Activated CD4-positive, alpha-beta T cell treated with anti-CD3 and anti-CD28 coated beads for 24 hours (primary cell): Measurements from ENCODE around the gene GPR149.
A peak's percentile ranks its signal among the peaks of the same experiment; 100 is the strongest.

Source experiments
- DNase-seq, 2 donors: peaks; one replicate each; pipeline ENCODE4 v3.0.0-alpha.2; 2020; ENCODE audit warnings: low read depth in 2 of 2

GPR149 gene

DNA sequence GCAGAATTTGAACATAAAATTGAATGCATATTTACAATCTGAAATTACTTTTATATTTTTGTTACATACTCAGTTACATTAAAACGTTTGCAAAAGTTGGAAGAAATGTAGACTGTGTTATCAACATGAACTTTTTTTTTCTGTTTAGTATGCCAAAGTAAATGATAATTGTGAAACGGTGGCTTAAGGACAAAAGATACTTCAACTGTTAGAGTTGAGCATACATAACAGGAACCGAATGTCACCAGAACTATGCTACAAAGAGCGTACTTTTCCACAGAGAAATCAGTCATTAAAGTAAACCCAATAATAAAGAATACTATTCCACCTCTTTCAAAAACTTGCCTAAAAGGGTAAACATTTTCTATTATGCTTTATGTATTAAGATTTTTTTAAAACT lies 91.4 kb downstream of the GPR149 start:
- no peak for DNase-seq

DNA sequence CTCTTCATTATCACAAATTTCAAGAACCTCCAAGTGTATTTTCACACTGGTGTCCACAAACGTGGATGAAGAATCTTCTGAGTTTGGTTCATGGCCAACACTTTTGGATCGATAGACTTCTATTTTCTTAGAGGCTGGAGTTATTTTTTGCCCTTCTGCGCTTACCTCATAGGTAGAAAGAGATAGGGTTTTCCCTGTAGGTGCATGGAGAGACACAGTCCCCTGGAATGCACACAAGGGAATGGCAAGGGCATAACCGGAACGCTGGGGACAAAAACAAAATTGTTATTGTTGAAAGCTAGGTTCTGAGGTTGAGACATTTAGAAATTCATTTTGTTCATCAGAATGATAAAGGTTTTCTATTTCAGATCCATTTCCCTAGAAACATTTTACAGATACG lies 92.0 kb downstream of the GPR149 start:
- DNase-seq, result no peak

DNA sequence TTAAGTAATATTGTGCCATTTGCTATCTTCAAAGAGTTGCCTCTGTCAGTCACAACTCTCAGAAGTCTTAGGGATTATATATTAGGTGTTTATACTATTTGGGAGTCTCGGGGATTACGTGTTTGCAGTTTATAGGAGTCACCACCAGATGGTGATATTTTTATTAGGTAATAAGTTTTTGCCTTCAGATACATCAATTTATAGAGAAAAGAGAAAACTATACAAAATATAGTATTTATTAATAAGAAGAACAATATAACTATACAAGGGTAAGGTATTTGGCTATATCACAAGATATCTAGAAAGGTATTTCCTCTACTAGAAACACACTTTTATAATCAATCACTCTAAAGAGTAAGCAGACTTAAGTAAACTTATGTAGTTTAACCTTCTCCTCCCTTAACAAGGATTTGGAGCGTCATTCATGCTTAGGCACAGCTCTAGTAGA lies 95.0 kb downstream of the GPR149 start:
- no peak for DNase-seq

DNA sequence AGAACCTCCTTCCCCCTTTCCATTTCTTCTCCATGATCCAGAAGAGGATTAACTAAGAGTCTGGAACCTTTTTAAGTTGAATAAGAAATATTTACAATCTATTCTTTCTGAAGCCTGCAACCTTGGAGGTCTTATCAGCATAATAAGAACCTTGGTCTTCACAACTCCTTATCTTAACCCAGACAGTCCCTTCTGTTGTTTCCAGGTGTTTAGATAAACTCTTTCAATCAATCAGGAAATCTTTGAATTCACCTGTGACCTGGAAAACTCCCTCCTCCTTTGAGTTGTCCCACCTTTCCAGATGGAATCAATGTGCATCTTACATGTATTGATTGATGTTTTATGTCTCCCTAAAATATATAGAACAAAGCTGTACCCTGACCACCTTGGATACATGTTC lies 102.1 kb downstream of the GPR149 start:
- no peak for DNase-seq

DNA sequence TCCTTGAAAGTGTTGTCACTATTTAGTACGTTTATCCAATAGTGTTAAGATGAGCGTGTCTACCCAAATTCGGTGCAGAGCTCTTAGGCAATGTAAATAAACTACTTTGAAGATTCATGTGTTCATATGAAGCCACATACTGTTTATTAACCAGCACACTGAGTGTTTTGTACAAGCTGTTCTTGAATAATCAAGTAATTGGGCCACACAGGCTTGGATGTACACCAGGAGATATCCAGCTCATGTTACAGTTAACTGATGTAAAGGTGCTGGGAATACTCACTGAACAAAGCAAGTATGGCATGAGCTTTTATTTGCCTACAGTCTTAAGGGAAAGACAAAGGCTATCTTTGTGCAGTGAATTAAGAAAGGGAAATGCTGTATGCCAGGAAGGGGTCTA lies 105.1 kb downstream of the GPR149 start:
- DNase-seq, result no peak

DNA sequence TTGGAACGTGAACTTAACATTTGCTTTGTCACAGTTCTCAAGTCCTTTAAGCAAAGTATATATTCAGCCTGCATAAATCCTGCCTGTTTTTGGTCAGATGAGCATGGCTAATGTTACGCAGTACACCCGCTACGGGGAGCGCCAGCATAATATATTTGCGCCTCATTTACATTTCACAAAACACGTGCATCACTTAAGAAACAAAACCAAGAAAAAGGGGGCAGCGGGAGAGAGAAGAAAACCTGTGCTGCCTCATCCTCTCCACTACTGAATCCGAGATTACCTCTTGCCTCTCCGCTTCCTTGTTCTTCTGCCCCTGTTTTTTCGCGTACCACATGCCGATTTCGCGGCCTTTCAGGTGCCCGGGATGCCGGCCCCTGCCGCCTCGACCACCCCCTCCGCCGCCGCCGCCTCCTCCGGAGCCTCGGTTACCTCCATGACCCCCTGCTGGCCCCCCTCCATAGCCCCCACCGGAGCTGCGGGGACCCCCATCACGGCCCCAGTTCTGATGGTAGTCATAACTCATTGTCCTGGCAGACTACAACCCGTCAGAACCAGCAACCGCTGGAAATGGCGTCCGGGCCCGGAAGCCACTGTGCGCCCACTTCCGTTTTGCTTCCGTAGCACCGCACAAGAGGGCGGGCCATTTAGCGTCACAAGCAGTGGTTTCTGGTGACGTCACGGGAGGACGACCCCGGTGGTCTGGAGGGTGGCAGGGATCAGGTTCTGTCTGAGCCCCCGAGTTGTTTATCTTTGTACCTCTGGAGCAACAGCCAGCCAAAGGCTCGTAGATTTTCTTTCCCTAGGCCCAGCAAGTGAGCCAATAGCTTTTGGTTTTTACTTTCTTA lies 105.9 kb downstream of the GPR149 start, which contains the start of gene DHX36:
TSS of gene DHX36 (minus strand) at position 597 of the 848 bp plus-strand sequence. CDS start at position 526, 71 bp downstream.
- peak; percentile 72 to 80 for DNase-seq

DNA sequence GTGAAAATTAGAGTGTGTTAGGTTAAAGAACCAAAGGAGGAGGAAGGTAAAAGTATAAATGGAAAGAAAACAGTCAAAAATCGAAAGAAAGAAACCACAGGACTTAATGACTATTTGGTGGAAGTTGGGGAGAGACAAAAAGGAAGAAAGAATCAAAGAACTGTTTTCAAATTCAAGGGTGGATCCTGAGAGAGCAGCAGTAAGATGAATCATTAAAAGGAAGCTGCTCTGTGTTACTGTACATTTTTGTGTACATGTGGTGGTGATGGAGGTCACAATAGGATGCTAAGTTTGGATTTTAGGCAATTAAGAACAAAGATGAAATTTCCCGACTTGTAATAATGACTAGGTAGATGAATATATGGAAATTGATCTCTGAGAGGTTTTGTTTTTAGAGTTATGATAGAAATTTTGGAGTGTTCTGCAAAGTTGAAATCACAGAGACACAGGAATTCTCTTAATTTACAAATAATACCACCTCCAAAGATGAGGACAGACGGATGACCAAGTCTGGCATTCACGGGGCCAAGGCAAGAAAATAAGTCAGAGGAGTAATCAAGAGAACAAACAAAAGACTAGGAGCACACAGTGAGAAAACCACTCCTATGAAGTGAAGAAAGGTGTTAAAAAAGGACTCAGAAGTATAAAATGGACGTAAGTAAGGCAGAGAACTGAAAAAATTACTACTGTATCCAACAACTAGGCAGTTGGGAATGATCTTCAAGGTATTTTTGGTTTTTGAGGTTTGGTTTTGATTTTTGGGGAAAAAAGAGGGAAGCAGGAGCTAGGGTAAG lies 112.8 kb downstream of the GPR149 start:
- no peak for DNase-seq

DNA sequence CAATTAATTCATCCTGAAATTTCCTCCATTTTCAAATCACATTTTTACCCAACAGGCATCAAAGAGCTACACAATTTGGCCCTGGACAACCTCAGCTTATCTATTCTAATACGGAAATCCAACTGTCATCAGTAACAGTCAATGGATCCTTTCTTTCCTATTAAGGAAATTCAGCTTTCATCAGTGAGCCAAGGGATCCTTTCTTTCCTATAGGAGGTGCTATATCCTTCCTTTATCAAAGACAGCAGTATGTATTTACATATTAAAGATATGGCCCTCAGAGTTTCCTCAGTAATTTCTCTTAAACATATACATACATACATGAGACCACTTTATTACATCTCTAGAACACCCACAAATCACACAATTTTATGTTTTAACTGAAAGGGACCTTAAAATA lies 115.8 kb downstream of the GPR149 start:
- no peak for DNase-seq

DNA sequence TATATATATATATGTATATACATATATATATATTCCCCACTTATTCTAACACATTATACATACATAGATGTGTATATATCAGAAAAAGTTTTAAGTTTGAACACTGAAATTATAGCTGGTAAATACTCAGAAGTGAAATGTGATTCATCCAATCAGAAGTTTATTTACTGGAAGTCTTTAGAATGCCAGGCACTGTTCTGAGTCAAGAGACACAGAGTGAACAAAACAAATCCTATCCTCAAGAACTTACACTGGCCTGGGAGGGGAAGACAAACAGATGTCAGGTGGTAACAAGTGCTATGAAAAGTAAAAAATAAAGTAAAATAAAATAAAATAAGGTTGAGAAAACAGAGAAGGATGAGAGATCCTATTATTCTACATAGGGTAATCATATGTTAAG lies 119.2 kb downstream of the GPR149 start:
- no peak for DNase-seq

DNA sequence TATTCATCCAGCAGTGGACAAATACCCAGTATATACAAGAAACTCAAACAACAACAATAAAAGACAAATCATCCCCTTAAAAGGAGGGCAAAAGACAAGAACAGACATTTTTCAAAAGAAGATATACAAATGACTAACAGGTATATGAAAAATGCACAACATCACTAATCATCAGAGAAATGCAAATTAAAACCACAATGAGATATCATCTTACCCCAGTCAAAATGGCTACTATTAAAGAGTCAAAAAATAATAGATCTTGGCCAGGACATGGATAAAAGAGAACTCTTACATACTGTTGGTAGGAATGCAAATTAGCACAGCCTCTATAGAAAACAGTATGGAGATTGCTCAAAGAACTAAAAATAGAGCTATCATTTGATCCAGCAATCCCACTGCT lies 122.6 kb downstream of the GPR149 start:
- DNase-seq, result no peak

DNA sequence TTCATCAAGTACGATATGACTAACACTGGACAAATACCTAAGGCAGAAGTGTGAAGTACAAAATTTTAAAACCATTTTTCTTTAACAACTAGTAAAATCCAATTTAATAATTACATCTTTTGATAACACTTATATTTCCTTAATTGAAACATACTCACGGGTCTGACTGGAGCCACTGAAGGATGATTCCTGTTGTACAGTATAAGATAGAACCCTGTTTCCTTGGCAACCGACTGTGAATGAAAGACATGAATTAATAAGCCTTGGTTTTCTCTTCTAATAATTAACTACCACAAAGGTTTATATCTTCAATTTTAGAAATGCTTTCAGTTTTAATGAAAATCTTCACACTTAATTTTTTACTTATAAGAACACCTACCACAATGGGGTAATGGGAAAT lies 125.1 kb downstream of the GPR149 start:
- no peak for DNase-seq

DNA sequence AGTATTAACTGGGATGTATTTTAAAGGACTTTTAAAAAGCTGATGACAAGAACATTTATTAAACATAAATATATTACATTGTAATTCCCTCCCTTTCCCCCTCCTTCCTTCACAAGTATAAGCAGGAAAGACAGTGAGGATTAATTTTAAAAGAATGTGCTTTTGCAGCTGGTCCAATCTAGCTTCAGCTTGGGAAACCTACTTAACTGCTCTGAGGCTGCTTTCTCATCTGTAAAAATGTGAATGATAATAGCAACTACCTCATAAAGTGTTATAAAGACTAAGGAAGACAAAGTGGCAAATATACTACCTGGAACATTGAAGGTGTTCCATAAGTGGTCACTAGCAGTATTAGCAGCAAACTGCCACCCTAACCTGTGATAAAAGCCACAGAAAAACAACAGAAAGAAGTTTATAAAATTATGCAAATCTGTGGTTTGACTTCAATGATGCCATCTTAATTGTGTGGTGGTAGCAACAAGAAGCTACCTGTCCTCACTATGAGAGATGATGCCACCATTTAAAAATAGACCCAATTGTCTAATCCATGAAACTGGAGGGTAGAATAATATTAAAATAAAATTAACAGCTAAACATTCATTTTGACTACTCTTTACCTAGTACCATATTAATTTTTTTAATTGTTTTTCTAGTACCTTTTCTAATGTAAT lies 125.7 kb downstream of the GPR149 start:
- DNase-seq, result no peak

DNA sequence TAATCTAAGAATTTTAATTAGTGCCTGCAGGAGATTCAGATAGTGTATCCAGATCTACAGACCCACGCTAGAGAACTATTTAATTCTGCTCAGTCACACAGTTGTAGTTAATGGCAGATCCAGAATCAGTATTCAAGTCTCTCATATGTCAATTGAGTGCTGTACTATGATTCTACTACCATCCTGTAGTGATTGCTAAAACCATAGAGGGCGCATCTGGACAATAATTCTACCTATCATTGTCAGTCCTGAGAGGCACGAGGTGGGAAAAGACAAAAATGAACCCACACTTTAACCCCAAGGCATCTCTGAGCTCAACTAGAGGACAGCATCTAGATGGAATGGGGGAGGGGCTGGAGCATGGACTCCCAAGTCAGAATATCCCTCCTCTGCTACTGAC lies 128.4 kb downstream of the GPR149 start:
- DNase-seq, result no peak

DNA sequence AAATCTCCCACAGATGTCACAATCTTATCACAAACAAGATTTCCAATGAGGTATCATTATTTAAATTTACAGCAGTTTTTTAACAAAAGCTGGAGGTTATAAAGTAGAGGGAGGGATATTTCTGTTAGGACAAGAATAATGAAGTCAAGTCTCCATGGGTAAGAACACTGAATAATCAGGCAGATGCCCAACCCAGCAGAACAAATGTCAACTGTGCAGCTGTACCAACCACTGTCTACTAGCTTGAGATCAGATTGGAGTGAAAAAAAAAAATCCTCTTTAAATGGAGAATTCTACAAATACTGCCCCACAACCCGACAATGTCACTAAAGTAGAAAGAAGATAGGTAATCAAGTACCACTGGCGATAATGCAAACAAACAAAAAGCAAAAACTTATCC lies 136.0 kb downstream of the GPR149 start:
- no peak for DNase-seq

DNA sequence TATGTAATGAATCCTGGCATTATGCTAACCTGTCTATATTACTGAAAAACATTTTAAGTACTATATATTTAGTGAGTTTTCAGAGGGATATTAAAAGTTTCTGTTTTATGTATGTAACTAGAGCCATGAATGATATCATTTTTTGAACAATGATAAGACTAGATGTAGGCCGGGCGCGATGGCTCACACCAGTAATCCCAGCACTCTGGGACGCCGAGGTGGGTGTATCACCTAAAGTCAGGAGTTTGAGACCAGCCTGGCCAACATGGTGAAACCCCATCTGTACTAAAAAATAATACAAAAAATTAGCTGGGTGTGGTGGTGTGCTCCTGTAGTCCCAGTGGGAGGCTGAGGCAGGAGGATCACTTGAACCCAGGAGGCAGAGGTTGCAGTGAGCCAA lies 139.8 kb downstream of the GPR149 start:
- no peak for DNase-seq
